WTC11 (cell line): ENCODE data around the gene LMO1.

Experiments
- NFYB ChIP-seq: sonication (generic); formaldehyde crosslinking; conservative IDR thresholded peaks from 2 replicates; pipeline ENCODE4 v1.8.0; 2022; ENCODE audit warnings: low read depth, missing genetic modification reagents
- TF ChIP-seq, protein P1 (sequence below): sonication (generic); formaldehyde crosslinking; IDR thresholded peaks from 2 replicates; pipeline ENCODE4 v1.8.0; 2022; ENCODE audit warnings: mild to moderate bottlenecking, missing genetic modification reagents

DNA sequence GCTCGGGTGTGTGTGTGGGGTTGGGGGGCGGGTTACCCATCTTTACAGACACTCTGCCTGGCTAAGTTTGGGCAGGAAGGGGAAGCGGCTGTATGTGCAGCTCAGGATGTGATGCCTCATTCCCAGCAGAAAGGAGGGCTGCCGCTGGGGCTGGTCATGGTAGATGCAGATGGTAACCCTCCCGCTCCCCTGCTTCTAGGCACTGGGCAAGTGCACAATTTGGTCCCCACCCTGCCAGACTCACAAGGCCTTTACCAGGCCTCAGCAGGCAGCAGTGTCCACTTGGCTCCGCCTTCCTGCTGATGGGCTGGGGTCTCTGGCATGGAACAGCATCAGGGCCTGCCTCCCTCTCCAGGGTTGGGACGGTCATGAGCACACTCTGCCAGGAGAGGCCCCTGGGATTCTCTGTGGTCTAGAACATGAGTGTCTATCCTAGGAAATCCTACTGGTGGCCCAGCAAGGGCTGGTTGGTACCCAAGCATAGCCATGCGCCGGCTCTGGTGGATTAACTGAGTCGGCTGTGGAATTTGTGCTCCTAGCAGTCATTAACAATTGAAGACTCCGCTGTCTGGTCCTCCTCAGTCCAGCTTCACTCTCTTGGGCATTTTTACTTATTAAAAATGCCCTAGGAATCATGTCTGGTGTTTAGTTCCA is 4.2 kb downstream of the LMO1 start:
- TF ChIP-seq NFYB, result no peak
- TF ChIP-seq, protein P1, sequence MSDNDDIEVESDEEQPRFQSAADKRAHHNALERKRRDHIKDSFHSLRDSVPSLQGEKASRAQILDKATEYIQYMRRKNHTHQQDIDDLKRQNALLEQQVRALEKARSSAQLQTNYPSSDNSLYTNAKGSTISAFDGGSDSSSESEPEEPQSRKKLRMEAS (CRISPR knock-in tag), result no peak
